Chondrocyte (in vitro differentiated cells): ENCODE data around the gene MN1. TPM values are rescaled to one million over a fixed set of nuclear protein-coding genes. Genes with fewer than 3 reads are reported as not detected.
A peak's percentile ranks its signal among the peaks of the same experiment; 100 is the strongest.

Experiments used
- DNase-seq: peaks from one replicate; pipeline ENCODE4 v3.0.0; 2021; ENCODE audit warnings: mixed read lengths, low spot score
- H3K27ac Mint-ChIP-seq: one replicate; pipeline ENCODE4 v1.8.0; 2021; ENCODE audit warnings: mild to moderate bottlenecking, moderate library complexity, mixed read lengths; ENCODE audit not compliant: unreplicated experiment
- H3K27me3 Mint-ChIP-seq: 2 replicates; pipeline ENCODE4 v1.8.0; 2021; ENCODE audit warnings: low read depth, mixed read lengths
- H3K36me3 Mint-ChIP-seq: 2 replicates; pipeline ENCODE4 v1.8.0; 2021; ENCODE audit warnings: low read depth, mixed read lengths
- H3K4me1 Mint-ChIP-seq: 2 replicates; pipeline ENCODE4 v1.8.0; 2021; ENCODE audit warnings: low read depth, mild to moderate bottlenecking, mixed read lengths
- H3K4me3 Mint-ChIP-seq: one replicate; pipeline ENCODE4 v1.8.0; 2021; ENCODE audit warnings: mild to moderate bottlenecking, moderate library complexity, mixed read lengths; ENCODE audit not compliant: unreplicated experiment
- H3K9me3 Mint-ChIP-seq: 2 replicates; pipeline ENCODE4 v1.8.0; 2021; ENCODE audit warnings: low read depth, mixed read lengths
- total RNA-seq: library from RNA; stranded (reverse); gene quantifications from 3 replicates; pipeline ENCODE4 v1.2.1, GENCODE V29; 2021
- TF ChIP-seq, protein P1 (sequence below): fragments of 200-600 bp; sonication (generic); IDR thresholded peaks from 2 replicates; pipeline ENCODE4 v1.5.0; 2021; ENCODE audit warnings: antibody characterized with exemption, mild to moderate bottlenecking, moderate library complexity

Gene MN1
- total RNA-seq, 1 donor from 2014 or later, result 119 TPM

DNA sequence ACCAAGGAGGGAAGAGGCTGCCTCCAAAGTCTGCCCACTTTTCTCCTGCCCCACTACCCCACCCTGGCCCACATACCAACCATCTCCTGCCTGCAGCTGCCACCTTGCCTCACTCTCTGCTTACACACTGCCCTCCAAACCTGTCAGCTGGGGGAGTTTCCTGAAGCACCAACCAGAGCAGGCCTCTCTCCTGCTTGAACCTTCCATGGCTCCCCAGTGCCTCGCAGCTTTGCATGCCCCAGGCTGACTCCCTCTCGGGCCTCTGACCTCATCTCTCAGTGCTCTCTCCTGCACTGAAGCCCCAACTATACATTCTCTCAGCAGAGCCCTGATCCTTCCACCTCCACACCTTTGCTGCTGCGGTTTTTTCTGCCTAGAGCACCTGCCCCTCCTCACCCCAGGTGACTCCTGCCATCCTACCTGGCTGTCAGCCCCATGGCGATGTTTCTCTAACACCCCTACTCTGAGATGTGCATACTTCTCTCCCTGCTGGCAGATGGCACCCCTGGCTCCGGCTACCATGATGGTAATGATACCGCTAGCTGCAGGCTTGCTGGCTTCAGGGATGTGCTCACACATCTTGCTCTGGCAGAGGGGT is 43.5 kb downstream of the MN1 start:
- H3K27me3 Mint-ChIP-seq, result no peaks in the 10 kb centered on the region
- H3K4me3 Mint-ChIP-seq, result no peak overlapping the region
- TF ChIP-seq, protein P1, sequence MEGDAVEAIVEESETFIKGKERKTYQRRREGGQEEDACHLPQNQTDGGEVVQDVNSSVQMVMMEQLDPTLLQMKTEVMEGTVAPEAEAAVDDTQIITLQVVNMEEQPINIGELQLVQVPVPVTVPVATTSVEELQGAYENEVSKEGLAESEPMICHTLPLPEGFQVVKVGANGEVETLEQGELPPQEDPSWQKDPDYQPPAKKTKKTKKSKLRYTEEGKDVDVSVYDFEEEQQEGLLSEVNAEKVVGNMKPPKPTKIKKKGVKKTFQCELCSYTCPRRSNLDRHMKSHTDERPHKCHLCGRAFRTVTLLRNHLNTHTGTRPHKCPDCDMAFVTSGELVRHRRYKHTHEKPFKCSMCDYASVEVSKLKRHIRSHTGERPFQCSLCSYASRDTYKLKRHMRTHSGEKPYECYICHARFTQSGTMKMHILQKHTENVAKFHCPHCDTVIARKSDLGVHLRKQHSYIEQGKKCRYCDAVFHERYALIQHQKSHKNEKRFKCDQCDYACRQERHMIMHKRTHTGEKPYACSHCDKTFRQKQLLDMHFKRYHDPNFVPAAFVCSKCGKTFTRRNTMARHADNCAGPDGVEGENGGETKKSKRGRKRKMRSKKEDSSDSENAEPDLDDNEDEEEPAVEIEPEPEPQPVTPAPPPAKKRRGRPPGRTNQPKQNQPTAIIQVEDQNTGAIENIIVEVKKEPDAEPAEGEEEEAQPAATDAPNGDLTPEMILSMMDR, result no peak
- peak overlapping the region; percentile 89 for H3K27ac Mint-ChIP-seq
- H3K36me3 Mint-ChIP-seq, result peaks cover 34% of the 10 kb centered on the region
- no peaks in the 10 kb centered on the region for H3K9me3 Mint-ChIP-seq
- peaks cover 59% of the 10 kb centered on the region for H3K4me1 Mint-ChIP-seq
- DNase-seq, result no peak

DNA sequence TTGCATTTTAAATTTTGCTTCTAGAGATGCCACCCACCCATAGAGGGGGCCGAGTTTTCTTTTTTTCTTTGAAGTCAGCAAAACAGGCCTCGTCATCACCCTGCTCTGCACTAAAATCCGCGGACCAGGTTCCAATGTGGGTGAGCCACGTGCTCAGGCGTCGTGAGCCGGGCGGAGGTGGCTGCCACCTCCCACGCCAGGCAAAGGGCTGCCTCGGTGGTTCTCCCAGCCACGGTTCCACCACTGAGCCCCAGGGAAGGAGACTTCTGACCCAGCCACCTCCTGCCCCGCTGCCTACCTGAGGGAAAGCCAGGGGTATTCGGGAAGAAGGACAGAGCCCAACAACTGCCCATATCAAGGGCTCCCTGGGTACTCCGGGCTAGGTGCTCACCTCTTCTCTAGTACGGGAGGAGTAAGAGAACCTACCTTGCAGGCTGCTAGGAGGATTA is 45.3 kb downstream of the MN1 start:
- H3K27me3 Mint-ChIP-seq, result no peaks in the 10 kb centered on the region
- no peak overlapping the region for H3K4me3 Mint-ChIP-seq
- peaks cover 74% of the 10 kb centered on the region for H3K4me1 Mint-ChIP-seq
- TF ChIP-seq, protein P1, result no peak
- peak overlapping the region; percentile 73 for H3K27ac Mint-ChIP-seq
- peaks cover 32% of the 10 kb centered on the region for H3K36me3 Mint-ChIP-seq
- no peak for DNase-seq
- H3K9me3 Mint-ChIP-seq, result no peaks in the 10 kb centered on the region

DNA sequence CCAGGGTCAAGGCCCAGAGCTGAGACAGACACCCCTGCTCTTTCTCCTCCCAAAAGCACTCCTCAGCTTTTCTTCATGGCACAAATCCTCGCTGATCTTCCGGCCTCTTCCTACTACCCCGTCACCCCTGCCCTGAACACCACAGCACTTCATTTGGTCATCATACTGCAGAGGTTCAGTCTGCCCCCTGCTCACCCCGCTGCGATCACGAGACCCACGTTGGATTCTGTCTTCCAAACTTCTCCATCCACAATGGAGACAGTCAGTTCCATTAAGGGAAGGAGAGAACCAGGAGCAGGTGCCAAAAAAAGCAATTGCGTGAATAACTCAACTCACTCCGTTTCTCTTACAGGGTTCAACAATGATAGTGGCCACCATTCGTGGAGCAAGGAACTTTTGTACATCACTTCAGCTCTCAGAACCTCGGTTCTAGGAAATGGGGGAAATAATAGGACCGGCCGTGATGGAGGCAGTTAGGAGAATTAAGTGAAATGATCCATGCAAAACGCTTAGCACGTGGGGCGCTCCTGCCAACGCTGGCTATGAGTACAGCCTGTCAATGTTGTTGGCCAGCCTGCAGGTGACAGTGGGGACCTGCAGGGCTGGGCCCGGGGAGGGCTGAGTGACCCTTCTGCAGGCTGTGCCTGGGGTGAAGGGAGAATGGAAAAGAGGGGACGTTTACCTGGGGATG is 45.9 kb downstream of the MN1 start:
- TF ChIP-seq, protein P1, result no peak
- Mint-ChIP-seq H3K4me3 (no peak overlapping the region), H3K27me3 (no peaks in the 10 kb centered on the region), H3K4me1 (peaks cover 74% of the 10 kb centered on the region), H3K36me3 (peaks cover 34% of the 10 kb centered on the region), H3K9me3 (no peaks in the 10 kb centered on the region), H3K27ac (peak overlapping the region; percentile 73)
- no peak for DNase-seq

DNA sequence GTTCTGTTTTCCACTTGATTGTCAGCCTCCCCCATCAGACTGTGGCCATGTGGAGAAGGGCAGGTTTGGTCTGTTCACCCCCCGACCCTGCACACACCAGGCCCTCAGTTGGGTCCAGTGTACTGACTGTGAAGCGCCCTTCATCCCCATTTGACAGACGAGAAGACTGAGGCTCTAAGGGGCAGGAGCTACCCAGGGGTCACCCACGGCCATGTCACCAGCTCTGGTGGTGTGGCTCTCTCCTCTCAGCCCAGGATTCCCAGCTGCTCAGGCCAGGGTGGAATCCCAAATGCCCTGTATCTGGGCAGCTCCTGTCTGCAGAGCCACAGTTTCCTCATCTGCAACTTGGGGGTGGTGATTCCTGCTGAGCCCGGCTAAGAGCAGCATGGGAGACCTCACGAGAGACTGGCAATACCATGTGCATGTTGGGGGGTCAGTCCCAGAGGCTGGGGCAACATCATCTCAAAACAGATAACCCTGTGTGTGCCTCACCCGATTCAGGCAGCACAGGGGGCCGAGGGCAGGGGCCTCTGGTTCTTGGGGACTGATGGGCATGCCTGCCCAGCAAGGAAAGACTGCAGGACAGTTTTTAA is 46.6 kb downstream of the MN1 start:
- peaks cover 32% of the 10 kb centered on the region for H3K36me3 Mint-ChIP-seq
- TF ChIP-seq, protein P1, result no peak
- H3K27me3 Mint-ChIP-seq, result no peaks in the 10 kb centered on the region
- H3K27ac Mint-ChIP-seq, result peak overlapping the region; percentile 83
- H3K9me3 Mint-ChIP-seq, result no peaks in the 10 kb centered on the region
- H3K4me1 Mint-ChIP-seq, result peaks cover 80% of the 10 kb centered on the region
- DNase-seq, result no peak
- H3K4me3 Mint-ChIP-seq, result no peak overlapping the region

DNA sequence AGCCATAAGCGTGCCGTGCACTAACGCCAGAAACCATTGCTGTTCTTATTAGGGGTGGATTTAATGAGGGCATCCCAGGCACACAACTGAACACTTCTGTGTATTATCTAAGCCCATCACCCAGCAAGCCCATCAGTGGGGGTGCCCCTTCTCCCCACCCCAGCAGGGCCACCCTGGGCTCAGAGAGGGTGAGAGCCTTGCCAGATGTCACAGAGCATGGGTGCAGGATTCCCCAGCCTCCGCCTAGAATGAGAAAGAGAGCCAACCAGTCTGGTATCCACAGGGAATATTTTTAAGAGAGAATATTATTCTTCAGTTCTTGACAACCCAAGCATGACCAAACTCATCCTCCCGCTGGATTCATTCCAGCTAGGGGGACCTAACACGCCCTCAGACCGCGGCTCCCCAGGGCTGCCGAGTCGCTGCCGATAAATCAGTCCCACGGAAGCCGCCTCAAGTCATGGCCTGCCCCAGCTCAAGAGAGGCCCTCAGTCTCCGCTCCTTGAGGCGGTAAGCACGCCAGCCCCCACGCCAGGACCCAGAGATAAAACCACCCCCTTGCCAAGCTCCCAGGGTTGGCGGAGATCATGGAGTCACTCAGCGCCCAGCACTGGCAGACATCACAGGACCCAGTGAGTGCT is 47.2 kb downstream of the MN1 start:
- Mint-ChIP-seq H3K36me3 (peaks cover 32% of the 10 kb centered on the region), H3K4me3 (peak overlapping the region; percentile 46), H3K27me3 (no peaks in the 10 kb centered on the region), H3K27ac (peak overlapping the region; percentile 83), H3K9me3 (no peaks in the 10 kb centered on the region), H3K4me1 (peaks cover 83% of the 10 kb centered on the region)
- TF ChIP-seq, protein P1, result no peak
- no peak for DNase-seq
